DMS 273 (cell line): Measurements from ENCODE around the gene ALKBH6.

Source experiments
- DNase-seq: peaks from one replicate; lab custom pipeline; 2025; ENCODE audit not compliant: unreplicated experiment; lab: John Stamatoyannopoulos, UW

ALKBH6 gene

DNA sequence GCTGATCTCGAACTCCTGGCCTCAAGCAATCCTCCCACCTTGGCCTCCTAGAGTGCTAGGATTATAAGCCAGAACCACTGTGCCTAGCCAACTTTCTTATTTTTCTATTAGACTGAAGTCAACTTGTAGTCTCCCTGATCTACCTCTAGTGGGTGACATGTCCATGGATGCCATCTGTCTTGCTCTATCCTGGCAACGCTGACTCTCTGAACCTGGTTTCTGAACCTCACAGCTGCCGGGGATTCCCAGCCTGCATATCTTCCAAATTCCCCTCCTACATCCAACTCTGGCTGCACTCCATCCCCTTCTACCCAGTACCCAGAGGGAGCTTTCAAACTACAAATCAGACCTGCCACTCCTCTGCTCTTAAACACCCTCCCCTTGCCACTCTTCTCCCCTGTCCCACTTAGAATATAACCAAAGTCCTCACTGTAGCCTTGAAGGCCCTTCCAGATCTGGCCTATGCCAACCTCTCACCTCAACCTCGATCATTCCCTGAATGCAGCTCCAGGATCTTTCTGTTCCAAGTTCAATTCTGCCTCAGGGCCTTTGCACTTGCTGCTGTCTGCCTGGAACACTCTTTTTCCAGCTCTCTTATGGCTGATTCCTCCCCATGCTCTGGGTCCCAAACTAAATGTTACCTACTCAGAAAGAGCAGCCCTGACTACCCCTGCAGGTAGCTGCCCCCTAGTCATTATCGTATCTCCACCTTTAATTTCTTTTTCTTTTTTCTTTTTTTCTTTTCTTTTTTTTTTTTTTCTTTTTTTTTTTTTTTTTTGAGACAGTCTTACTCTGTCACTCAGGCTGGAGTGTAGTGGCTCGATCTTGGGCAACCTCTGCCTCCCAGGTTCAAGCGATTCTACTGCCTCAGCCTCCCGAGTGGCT lies 16.5 kb upstream of the ALKBH6 start:
- peak; percentile 77 for DNase-seq

DNA sequence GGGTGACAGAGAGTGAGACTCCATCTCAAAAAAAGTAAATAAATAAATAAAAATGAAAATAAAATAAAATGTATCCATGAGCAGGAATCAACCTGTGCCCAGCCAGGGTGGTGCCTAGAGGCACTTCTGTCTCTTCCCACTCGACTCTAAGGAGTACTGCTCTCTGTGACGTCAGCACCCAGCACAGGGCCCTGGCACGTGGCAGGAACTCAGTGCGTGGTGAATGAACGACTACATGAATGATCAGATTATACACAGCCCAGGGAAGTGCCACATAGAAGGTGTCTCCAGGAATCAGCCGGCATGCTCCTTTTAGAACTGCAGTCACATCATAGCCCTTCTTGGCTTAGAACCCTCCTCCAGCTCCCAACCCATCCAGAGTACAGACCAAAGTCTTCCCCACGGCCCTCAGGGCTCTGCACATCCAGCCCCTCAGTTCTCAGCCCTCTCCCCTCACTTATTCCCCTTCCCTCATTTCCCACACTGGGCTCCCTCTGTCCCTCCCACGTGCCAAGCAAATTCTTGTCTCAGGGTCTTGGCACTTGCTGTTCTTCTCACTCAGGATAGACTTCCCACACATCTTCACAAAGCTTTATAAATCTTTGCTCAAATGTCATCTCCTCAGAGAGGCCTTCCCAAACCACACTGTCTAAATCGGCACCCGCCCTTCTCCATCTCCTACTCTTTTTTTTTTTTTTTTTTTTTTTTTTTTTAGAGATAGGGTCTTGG lies 14.5 kb upstream of the ALKBH6 start:
- DNase-seq: no peak

DNA sequence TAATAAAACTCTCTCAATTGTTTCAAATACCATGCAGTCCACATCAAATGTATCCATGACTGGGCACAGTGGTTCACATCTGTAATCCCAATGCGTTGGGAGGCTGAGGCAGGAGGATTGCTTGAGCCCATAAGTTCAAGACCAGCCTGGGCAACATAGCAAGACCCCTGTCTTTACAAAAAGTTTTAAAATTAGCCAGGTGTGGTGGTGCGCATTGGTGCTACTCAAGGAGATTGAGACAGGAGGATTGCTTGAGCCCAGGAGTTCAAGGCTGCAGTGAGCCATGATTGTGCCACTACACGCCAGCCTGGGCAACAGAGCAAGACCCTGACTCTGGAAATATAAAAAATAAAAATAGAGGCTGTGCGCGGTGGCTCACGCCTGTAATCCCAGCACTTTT lies 13.7 kb upstream of the ALKBH6 start:
- DNase-seq: no peak

DNA sequence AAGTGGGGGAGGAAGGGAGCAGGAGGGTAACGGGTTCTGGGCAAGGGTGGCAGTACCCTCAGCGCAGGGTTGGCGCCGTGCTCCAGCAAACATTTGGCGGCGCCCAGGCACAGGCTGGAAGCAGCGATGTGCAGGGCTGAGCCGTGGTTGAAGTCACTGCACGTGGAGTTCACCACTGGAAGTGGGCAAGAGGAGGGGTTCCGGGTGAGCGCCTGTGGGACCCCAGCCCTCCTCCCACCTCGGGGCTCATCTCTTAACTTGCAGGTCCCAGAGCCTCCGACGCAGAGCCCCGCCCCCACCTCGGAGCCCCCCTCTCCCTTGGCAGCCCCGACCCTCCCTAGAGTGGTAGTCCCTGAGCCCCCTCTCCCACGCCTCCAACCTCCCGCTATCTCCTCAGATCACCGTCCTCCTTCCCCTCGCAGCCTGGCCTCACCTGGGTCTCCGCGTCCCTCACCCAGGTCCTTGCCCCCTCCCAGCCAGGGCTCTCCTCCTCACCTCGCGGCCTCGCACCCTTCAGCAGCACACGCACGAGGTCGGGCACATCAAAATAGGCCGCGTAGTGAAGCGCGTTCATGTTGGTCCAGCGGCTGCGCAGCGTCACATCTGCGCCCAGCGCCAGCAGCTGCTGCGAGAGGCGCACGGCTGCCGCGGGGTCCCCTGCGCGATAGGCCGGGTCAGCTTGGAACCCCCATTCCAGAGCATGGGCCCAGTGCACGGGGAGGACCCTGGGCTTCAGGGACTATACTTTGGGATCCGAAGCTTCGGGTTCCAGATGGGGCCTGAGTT lies 12.3 kb upstream of the ALKBH6 start:
- no peak for DNase-seq

DNA sequence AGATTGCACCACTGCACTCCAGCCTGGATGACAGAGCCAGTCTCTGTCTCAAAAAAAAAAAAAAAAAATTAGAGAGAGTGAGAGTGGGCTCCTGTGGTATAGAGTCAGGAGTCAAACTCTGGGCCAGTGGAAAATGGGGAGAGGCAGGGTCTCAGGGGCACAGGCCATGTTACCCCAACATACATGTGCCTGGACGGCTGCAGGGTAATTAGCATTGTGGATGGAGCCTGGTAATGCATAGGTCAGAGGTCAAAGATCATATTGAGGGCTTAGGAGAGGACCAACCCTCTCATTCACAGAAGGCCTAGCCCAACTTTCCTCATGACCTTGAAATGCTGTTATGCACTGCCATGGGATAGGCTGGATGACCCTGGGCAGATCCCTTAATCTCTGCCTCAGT lies 11.5 kb upstream of the ALKBH6 start:
- no peak for DNase-seq

DNA sequence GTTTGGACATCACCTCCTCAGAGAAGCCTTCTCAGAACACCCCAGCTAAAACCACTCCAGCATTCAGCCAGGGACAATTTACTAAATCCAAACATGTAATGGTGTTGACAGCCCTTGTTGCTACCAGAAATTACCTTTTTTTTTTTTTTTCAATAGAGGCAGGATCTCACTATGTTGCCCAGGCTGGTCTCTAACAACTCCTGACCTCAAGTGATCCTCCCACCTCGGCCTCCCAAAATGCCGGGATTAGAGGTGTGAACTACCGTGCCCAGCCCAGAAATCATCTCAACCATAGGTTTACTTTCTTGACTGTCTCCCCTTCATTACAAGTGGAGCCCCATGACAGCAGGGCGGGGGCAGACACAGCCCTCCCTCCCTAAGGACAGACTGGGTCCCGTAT lies 9.4 kb upstream of the ALKBH6 start:
- DNase-seq: no peak

DNA sequence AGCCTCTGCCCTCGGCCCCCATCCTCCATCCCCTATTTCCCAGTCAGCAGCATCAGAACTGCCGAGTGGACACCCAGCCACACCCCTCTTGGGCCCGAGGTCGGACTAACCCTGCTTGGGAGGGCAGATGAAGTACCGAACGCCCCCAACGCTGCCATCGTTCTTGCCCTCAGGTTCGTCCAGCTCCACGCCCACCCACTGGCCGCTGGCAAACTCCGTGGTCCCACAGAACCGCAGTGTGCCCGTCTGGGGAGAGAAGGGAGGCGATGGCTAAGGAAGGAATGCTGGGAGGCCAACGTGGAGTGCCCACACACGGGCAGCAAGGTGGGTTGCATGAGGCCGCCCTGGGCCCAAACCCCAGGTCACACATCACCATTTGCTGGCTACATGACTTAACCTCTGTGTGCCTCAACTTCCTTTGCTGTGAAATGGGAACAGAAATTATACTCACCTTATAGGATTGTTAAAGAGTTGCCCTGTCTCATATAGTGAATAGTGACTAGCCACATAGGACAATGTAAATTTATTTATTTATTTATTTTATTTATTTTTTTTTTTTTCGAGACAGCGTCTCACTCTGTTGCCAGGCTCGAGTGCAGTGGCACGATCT lies 5.2 kb upstream of the ALKBH6 start:
- no peak for DNase-seq

DNA sequence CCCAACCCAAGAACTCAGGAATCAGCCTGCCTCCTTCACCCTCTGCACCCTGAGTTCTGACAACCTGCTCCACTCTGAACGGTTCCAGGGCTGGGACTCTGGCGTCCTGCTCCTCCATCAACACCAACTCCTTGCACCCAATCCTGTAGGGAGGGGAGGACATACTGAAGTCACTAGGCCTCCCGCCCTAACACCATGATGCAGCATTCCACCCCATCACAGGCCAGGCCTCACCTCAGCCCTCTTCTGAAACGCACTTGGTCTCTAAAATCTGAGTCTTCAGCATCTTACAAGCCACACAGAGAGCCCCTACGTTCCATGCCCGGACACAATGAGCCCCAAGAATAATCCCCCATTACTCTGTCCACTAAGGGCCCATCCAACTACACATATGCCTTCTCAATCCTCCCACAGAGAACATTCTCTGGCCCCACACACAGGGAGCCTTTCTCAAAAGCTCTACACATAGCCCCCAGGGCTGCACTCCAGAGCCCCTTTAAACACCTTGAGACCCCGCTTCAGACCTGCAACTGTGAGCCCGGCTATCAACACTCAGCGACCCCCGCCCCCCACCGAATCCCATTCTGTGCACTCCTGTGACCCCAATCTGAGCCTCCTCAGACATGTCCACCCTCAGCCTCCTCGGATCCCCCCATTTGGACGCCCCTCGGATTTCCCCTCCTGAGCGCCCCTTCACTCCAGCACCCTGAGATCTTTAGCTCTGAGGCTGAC lies 567 bp downstream of the ALKBH6 start:
- DNase-seq: no peak

DNA sequence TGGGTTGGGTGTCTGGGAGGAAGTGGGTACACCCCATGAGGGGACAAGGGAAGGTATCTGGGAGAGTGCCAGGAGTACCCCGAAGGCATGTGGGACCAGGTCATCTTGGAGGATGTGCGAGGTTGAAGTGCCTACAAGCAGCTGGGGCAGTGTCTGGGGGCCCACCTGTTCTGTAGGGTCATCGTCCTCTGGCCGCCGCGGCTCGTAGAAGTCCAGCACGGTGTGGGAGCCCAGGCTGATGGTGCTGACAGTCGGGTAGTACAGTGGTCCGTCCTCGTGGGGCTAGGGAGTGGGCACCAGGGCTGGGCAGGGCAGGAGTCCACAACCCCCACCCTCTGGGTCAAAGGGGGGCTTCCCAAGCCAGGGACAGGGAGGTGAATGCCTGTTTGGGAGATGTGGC lies 3.6 kb downstream of the ALKBH6 start:
- no peak for DNase-seq

DNA sequence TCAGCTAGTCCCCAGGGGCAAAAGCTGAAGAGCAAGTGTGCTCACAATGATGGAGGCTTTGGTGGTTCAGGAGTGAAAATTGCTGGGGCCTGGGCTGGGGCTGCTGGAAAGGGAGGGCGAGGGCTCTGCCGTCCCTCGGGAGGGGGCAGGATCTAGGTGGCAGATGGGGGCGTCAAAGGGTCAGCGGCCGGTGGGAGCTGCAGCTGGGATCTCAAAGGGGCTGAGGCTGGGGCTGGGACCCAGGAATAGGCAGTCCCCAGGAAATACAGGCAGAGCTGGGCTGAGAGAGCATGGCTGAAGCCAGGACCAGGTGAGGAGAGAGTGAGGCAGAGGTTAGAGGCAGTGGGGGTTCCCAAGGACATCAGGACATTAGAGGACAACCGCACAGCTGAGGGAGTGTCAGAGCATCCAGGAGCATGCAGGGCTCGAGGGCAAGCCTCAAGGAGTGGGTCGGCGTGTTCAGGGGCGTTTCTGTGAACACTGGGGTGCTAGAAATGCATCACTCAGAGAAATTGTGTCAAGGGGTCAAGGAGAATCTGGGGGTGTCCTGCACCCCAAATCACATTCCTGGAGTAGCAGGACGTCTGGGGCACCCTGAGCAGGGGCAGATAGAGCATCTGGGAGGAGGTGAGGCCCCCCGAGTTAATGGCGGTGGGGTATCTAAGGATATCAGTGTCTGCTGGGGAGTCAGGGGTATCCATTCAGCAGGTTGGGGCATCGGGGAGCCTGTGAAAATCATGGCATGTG lies 4.2 kb downstream of the ALKBH6 start:
- no peak for DNase-seq

DNA sequence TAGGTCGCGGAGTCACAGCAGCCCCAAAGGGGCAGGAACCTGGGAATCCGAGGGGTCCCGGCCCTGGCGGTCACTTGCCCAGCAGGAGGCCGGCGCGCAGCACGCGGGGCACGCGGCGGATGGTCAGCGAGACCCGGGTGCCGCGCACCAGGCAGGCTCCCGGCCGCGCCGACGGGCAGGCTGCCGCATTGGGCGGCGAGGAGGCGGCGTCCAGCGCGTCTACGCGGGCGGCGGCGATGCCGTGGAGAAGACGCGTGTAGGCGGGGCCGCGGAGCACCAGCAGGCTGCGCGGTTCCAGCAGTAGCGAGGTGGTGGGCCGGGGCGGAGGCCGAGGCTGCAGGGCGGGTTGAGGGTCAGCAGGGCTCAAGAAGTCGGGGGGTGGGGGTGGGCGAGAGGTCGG lies 4.8 kb downstream of the ALKBH6 start:
- DNase-seq: peak; percentile 81

DNA sequence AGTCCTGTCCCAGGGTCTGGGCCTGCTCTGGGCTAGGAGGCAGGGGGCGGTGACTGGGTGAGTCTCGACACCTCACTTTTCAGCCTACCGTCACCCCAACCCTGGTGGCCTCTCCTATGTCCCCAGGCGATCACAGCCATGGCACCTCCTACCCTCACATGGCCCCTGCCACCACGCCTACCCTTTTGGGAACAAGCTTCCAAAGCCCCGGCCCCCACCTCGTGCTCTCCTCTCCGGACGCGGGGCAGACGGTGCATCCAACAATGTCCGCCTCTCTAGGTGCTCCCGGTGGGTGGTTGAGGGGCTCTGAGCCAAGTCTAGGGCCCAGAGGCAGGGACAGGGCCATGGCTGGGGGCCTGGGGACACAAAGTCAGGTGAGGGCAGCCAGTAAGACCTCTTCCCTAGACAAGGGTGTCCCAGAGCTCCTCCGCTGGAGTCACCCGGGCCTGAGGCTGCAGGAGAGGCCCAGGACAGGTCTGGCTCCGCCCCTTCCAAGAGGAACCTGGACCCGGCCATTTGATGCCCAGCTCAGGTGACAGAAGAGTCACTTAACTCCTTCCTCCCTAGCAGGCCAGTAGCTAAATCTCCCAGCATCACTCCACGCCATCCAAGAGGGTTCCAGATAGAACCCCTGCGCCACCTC lies 5.6 kb downstream of the ALKBH6 start, which contains the start of gene SYNE4:
Gene SYNE4, minus strand, starts transcription at position 478 of the 643 bp plus-strand sequence. Its CDS starts 132 bp downstream, at position 346.
- DNase-seq: no peak

DNA sequence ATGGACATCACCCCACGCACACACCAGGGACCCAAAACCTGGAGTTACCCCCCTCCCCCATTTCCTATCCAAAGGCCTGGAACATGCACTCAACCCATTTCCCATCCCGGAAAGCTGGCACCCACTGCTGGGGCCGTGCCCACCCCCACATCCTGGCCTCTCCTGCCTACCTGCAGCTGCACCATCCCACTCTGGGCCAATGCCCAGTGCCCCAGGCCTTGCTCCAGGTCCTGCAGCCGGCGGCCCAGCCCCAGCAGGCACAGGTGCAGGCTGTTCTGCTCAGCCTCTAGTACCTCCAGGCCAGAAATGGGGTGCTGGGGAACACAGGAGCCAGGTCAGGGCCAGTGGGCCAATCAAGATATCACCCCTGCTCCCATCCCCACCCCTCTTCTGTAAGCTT lies 7.1 kb downstream of the ALKBH6 start:
- no peak for DNase-seq

DNA sequence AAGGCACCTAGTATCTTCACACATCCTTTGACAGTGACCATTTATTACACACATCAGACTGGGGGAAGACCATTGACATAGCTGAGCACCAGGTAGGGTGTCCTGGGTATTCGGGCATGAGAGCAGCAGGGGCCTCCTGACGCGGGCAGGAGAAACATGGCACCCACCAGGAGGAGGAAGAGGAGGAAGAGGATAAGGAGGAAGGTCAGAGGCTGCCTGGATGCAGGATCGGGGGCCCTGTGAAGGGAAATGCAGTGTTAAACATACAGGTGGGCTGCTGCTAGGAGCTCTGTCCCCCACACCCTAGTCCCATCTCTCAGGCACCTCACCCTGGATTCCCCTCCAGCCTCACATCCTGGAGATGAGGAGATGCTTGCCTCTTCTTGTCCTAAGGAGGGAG lies 10.7 kb downstream of the ALKBH6 start:
- DNase-seq: no peak

DNA sequence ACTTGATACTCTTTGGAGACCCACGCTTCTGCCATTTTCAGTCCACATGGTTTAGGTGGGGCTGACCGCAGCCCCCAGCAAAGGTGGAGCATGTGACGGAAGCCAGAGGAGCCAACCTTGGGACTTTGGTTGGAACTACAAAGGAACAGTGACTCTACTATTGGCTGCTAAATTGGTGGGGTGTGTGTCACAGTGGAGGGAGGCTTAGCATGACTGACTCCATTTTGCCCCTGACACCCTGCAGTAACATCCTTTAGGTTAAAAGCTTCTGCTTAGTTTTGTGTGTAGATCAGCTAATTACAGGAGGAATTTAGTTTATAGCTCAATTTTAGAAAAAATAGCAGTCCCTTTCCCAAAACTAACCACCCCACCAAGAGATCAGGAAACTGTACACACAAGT lies 12.4 kb downstream of the ALKBH6 start:
- DNase-seq: no peak

DNA sequence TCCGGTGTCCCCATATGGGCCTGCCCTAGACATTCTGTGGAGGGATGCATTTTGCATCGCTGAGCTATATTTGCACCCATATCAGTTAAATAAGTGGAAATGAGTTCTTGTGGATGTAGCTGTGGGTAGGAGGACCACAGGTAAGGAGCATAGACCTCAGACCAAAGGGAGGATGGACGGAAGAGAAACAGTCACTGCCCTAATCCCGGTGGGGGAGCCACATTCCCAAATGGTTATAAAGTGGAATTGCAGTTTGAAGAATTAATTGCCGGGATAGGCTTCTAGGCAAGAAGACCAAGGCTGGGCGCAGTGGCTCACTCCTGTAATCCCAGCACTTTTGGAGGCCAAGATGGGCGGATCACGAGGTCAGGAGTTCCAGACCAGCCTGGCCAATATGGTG lies 17.2 kb downstream of the ALKBH6 start:
- DNase-seq: no peak

DNA sequence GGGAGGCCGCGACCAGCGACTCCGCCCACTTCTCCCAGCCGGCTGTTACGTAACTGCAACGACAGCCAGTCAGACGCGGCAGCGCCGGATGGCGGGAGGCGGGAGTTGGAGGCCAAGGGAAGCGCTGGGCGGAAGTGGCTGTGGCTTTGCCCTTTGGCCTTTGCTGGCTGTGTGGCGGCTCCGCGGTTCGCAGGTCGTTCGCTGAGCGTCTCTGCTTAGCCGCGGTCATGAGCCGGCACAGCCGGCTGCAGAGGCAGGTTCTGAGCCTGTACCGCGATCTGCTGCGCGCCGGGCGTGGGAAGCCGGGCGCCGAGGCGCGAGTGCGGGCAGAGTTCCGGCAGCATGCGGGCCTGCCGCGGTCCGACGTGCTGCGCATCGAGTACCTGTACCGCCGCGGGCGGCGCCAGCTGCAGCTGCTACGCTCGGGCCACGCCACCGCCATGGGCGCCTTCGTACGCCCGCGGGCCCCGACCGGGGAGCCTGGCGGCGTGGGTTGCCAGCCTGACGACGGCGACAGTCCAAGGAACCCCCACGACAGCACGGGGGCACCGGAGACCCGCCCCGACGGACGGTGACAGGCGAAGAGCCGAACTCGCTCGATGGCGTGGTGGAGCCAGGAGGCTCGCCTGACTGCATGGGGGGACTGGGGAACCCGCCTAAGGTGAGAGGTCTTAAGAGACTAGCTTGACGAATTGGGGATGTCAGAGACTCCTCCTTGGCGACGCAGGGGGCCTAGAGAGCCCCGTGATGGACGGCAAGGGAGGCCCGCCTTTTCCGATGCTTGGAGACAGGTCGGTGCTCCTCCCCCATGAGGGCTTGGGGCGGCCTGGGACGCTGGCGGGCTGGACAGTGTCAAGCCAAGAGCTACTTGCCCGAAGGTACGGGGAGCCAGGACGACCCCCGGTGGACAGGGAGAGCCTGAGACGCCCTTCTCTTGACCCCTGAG lies 18.7 kb downstream of the ALKBH6 start, which contains the start of gene SDHAF1:
Gene SDHAF1, plus strand, starts transcription at position 141 of the 946 bp plus-strand sequence. Its CDS starts 87 bp downstream, at position 228.
- DNase-seq: peak; percentile 97
